SK-N-SH treated with all-trans-retinoic acid at 6 μM for 48 hours (cell line): Measurements from ENCODE around the gene FSTL3.
"Not testable (repeated sequence)": the region's sequence is repeated elsewhere in the genome, so short reads cannot be mapped to it uniquely, and the experiment has no call there.

Experiments used
- BACH2 ChIP-seq: fragments of 250-450 bp; sonication (Bioruptor Pico); IDR thresholded peaks from 2 replicates; pipeline ENCODE4 v1.9.0; 2021; ENCODE audit warnings: mild to moderate bottlenecking, borderline replicate concordance
- ZC3H10 ChIP-seq: fragments of 250-450 bp; sonication (Bioruptor Pico); IDR thresholded peaks from 2 replicates; pipeline ENCODE4 v1.5.1; 2021; ENCODE audit warnings: mild to moderate bottlenecking, moderate library complexity
- ZFP3 ChIP-seq: fragments of 250-450 bp; sonication (Bioruptor Pico); IDR thresholded peaks from 2 replicates; pipeline ENCODE4 v1.5.0; 2020; ENCODE audit warnings: mild to moderate bottlenecking, moderate library complexity
- TF ChIP-seq, protein P1 (sequence below): fragments of 250-450 bp; sonication (Bioruptor Pico); IDR thresholded peaks from 2 replicates; pipeline ENCODE4 v1.8.0; 2020; ENCODE audit warnings: mild to moderate bottlenecking, moderate library complexity, borderline replicate concordance

DNA sequence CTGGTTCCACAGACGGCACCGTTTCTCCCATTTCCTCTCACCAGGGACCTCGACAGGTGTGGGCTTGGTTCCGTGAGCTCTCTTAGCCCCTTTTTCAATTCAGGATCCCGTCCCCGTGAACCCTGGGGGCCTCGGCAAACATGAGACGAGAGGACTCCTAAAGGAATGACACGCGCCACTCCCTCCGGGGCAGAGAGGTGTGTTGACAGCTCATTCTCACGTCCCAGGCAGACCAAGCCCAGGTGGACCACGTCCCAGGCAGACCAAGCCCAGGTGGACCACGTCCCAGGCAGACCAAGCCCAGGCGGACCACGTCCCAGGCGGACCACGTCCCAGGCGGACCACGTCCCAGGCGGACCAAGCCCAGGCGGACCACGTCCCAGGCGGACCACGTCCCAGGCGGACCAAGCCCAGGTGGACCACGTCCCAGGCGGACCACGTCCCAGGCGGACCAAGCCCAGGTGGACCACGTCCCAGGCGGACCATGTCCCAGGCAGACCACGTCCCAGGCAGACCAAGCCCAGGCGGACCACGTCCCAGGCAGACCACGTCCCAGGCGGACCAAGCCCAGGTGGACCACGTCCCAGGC, 9.1 kb upstream of the FSTL3 start:
- TF ChIP-seq, protein P1, sequence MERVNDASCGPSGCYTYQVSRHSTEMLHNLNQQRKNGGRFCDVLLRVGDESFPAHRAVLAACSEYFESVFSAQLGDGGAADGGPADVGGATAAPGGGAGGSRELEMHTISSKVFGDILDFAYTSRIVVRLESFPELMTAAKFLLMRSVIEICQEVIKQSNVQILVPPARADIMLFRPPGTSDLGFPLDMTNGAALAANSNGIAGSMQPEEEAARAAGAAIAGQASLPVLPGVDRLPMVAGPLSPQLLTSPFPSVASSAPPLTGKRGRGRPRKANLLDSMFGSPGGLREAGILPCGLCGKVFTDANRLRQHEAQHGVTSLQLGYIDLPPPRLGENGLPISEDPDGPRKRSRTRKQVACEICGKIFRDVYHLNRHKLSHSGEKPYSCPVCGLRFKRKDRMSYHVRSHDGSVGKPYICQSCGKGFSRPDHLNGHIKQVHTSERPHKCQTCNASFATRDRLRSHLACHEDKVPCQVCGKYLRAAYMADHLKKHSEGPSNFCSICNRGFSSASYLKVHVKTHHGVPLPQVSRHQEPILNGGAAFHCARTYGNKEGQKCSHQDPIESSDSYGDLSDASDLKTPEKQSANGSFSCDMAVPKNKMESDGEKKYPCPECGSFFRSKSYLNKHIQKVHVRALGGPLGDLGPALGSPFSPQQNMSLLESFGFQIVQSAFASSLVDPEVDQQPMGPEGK (CRISPR knock-in tag), result not testable (repeated sequence)
- TF ChIP-seq ZC3H10; ZFP3 (CRISPR knock-in tag); BACH2 (CRISPR knock-in tag): not testable (repeated sequence)
